ENCODE measurements around the gene ARSI.

The ARSI gene

DNA sequence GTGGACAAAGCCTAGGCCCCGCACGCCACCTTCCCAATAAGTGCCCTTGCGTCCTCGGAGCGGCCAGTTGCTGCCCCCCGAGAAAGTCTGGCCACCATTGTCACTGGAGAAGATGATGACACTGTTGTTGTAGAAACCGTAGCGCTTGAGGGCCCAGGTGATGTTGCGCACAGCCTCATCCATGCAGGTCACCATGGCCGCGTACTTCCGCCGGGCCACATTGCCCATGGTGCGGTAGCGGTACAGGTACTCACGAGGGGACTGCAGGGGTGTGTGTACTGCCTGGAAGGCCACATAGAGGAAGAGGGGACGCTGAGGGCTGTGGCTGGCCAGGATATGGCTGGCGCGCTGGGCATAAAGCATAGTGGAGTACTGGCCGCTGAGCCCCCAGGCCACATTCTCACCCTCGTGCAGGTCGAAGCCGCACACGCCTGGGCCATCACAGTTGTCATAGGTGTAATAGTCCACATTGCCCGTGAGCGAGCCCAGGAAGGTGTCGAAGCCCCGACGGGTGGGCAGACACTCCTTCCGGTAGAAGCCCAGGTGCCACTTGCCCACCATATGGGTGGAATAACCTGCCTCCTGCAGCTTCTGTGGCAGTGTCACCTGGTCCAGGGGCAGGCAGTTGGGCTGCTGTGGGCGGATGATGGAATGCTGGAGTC, 4.6 kb downstream of the ARSI start:
- TF ChIP-seq ZNF274 (IDR thresholded peaks at IDR 0.05; ENCODE audit: low read depth, low read length): no peak
- no peak overlapping the region for H3K4me3 ChIP-seq (ENCODE audit: low read length)

DNA sequence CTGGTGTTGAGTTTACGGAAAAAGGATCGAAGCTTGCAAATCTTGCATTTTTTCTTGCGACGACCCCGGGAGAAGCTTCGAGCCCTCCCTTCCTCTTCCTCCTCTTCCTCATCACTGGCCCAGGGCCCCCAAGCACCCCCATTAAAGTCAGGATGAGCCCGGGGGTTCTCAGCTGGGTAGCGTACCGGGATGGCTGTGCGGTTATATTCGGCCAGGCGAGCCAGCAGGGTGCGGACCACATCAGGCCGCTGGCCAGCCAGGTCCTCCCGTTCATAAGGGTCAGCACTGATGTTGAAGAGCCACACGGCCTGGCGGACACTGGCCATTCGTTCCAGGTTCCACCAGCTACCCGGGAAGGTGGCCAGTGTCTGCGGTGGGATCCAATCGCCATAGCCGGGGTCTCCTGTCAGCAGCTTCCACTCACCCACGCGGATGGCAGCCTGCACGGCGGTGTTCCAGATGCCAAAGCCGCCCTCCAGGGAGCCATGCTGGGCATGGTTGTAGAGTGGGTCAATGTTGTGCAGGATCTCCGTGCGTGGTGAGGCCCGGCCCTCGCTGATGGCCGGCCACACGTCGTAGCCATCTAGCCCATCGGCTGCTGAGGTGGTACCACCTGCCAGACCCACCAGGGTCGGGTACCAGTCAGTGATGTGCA, 5.3 kb downstream of the ARSI start:
- no peak for TF ChIP-seq ZNF274 (IDR thresholded peaks at IDR 0.05; ENCODE audit: low read depth, low read length)
- no peak overlapping the region for H3K4me3 ChIP-seq (ENCODE audit: low read length)

DNA sequence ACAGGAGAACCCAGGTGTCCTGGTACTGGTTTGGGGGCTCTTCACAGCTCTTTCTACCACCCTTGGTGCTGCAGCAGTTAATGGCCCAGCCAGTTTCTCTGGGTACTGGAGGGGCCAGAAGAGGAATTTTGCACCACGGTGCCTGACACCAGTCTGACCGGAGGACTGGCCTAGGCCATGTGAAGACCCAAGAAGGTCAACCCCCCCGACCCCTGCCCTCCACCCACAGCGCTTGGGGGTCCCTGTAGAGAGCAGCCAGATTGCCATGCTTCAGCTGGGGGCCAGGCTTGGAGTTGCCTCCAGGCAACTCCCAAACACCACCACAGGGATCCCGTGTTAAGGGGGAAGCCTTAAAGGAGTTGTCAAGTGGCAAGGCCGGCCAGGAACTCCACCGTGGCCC, 6.2 kb downstream of the ARSI start:
- no peak overlapping the region for H3K4me3 ChIP-seq (ENCODE audit: low read length)
- TF ChIP-seq ZNF274 (IDR thresholded peaks at IDR 0.05; ENCODE audit: low read depth, low read length): no peak

DNA sequence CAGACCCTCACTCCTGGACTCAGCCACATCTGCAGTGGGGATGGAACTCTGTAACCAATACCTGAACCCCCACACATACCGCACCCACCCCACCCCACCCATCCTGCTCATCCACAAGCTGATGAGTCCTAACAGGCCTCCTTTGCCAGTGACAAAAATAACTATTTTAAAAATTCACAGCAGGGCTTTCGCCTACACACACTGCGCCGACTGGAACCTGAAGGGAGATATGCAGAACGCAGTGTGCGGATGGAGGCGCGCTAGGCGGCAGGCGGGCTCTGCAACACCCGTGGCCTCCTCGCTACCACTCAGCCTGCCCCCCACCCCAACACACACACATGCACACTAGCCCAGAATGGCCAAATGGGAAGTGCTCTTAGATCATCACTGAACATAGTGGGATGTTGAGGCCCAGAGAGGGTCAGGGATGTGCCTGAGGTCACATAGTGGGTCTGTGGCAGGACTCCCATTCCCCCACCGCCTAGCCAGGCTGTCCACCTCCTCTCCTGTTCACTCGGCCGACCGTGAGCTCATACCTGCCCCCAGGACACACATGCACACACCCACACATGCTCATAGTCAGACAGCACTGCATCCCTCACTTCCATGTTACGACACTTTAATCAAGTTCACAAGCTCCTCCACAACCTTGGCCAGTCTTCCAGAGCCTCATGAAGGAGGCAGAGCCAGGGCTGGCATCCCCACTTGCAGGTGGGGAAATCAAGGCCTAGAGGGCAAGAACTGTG, 6.8 kb downstream of the ARSI start:
- TF ChIP-seq ZNF274 (IDR thresholded peaks at IDR 0.05; ENCODE audit: low read depth, low read length): no peak

DNA sequence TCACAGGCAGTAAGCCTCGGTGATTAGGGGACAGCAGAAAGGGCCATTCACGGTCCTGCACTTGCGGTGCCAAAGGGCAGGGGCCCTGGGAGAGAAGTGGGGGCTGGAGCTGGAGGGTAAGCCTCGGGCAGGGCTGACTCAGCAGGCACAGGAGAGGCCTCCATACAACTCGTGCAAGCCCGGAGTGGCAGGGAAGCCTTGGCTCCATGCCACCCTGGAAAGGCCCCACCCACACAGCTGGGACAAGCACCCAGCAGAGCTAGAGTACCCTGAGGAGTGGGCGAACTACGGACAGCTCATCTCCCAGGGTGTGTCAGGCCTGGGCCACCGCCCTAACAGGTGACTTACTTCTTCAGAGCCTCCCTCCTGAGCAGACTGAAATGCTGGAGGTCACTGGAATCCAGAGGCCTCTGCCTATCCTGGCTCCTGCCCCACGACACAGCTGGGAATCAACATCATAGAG, 7.5 kb downstream of the ARSI start:
- no peak for TF ChIP-seq ZNF274 (IDR thresholded peaks at IDR 0.05; ENCODE audit: low read depth, low read length)
- no peak overlapping the region for H3K4me3 ChIP-seq (ENCODE audit: low read length)

More for the DNA sequence above, 6.8 kb downstream of the ARSI start:
- no peak overlapping the region for H3K4me3 ChIP-seq (ENCODE audit: low read length)

DNA sequence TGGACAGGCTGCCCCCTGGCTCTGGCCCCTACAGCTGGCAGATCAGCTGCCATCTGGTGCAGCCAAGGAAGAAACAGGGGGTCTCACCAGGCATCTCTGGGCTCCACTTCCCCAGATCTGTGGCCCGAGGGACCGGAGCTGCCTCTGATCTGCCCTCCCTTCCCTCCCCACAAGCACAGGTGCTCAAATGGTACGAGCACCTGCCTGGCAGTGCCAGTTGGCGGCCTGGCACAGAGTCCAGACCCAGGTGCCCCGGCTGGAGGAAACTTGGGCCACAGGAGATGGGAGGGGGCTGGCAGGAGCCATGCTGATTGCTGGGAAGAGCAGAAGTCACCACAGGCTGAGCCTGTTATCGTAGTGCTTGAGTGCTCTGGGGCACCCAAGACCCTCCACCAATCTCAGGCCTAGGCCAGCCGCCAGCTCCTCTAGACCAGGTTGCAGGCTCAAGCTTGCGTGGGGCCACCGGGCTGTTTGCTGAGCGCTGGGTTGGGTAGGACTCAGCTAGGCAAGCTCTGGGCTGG, 8.1 kb downstream of the ARSI start:
- no peak for TF ChIP-seq ZNF274 (IDR thresholded peaks at IDR 0.05; ENCODE audit: low read depth, low read length)
- no peak overlapping the region for H3K4me3 ChIP-seq (ENCODE audit: low read length)

DNA sequence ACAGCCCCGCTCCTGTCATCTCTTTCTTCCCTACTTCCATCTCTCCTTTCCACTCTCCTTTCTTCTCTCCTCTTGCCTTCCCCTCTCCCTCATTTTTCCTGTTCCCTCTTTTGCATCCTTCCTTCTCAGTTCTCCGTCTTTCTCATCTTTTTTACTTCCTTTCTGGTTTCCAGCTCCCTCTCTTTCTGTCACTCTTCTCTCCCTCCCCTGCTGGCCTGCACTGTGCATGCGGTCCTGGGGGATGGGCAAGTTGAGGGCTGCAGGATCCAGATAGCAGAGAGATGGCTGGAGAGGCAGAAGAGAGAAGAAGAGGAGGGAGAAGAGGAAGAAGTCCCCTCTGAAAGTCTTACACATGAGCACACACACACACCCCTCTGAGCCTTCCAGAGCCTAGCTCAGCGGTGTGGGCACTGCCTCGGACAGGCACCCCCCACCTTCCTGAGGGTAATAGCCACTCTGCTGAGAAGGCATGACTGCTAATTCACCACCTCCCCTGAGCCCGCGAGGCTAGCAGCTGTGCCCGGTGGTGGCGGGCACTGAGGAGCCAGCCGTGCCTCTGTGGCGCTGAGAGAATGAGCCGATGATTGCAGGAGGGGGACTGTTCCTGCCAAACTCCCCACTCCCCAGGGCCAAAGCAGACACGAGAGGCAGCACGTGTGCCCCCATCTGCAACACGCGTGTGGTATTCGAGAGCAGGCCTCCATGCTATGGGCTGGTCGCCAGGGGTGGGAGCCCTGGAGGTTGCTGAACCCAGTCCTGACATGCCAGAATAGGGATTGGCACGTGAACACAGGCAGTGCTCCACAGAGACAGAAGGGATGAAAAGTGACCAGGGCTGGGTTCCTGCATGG, 9.4 kb downstream of the ARSI start:
- H3K4me3 ChIP-seq (ENCODE audit: low read length): no peak overlapping the region

GRCh38 chr5:150291388-150292385, 11.0 kb downstream of the ARSI start:
- H3K4me3 ChIP-seq (ENCODE audit: low read length): no peak overlapping the region
- no peak for TF ChIP-seq ZNF274 (IDR thresholded peaks at IDR 0.05; ENCODE audit: low read depth, low read length)

More for the DNA sequence above, 9.4 kb downstream of the ARSI start:
- TF ChIP-seq ZNF274 (IDR thresholded peaks at IDR 0.05; ENCODE audit: low read depth, low read length): no peak

DNA sequence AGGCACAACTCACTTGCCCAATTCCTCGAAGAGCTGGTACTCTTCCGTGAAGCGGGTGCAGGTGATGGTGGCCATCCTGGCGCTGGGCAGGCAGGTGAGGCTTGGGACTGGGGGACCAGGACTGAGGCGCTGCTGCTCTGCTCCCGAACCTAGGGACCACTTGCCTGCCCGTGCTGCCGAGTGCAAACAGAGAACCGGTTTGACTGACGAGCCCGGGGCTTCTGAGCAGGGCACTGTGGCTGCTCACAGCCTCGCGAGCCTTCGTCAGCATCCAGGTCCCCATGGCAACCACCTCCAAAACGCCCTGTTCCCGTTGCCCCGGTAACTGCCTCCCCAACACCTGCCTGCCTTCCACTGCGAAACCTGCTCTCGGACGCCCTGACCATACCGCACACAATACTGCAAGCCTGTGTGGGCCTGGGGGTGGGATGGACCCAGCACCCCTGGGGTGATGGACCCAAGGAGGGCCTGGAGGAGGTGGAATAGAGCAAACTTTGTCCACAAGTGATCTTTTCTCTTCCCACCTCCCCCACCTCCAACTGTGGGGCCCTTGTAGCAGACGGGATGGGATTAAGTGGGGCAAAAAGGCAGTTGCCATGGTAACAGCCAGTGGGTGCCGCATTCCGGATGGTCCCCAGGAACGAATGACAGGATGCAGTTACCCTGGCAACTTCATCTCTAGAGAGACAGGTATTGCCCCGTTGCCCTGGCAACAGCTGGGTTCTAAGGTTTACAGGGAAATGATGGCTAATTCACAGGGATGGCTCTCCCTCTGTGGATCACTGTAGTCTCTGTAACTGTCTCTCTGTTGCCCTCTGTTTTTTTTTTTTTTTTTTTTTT, 12.9 kb downstream of the ARSI start, which contains the start of gene CAMK2A:
Gene CAMK2A (minus strand): TSS at position 223 of the 840 bp plus-strand sequence. CDS start 148 bp downstream, at position 75.
- H3K4me3 ChIP-seq (ENCODE audit: low read length): no peak within 1 kb of the TSS
- TF ChIP-seq ZNF274 (IDR thresholded peaks at IDR 0.05; ENCODE audit: low read depth, low read length): no peak

DNA sequence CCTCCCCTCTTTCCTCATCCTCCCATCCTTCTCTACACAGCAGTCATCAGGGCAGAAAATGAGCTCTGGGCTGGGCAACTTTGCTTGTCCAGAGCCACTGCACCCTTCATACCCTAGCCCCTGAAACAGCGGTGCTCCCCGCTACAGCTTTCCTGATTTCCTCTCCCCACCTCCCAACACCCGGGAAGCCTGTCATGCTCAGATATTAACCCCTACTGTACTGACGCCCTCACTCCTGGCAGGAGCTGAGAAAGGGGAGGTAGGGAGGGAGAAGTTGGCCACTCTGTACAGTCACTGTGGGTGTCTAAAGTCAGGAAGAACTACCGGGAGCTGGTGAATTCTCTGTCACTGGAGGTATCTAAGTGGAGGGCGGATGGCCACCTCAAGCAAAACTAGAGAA, 13.9 kb downstream of the ARSI start:
- no peak overlapping the region for H3K4me3 ChIP-seq (ENCODE audit: low read length)
- no peak for TF ChIP-seq ZNF274 (IDR thresholded peaks at IDR 0.05; ENCODE audit: low read depth, low read length)

GRCh38 chr5:150288361-150288760, 14.3 kb downstream of the ARSI start:
- no peak overlapping the region for H3K4me3 ChIP-seq (ENCODE audit: low read length)
- TF ChIP-seq ZNF274 (IDR thresholded peaks at IDR 0.05; ENCODE audit: low read depth, low read length): no peak

GRCh38 chr5:150286820-150287219, 15.9 kb downstream of the ARSI start:
- no peak overlapping the region for H3K4me3 ChIP-seq (ENCODE audit: low read length)
- TF ChIP-seq ZNF274 (IDR thresholded peaks at IDR 0.05; ENCODE audit: low read depth, low read length): no peak
